K562 (cell line): ENCODE data around the gene TMED4. TPM values are rescaled to one million over a fixed set of nuclear protein-coding genes. Genes with fewer than 3 reads are reported as not detected.

Experiments used
- BRCA1 ChIP-seq, 2 experiments: fragments of 450-650 bp in 1 of 2; sonication (generic) in 1 of 2; formaldehyde crosslinking in 1 of 2; IDR thresholded peaks; 2 replicates each; pipeline versions ENCODE4 v1.5.0 to v1.6.1; 2017 to 2020; ENCODE audit warnings: mild to moderate bottlenecking in 1 of 2, missing genetic modification reagents in 1 of 2
- CREBBP ChIP-seq: IDR thresholded peaks from one replicate; pipeline ENCODE4 v1.6.1; 2012; ENCODE audit warnings: low read depth, mild to moderate bottlenecking, control low read depth, inconsistent platforms, low read length
- ERF ChIP-seq: fragments of 450-650 bp; formaldehyde crosslinking; IDR thresholded peaks from 2 replicates; pipeline ENCODE4 v1.4.0; 2020; ENCODE audit warnings: mild to moderate bottlenecking, mixed read lengths
- ID3 ChIP-seq, 2 experiments: fragments of 250-450 bp in 1 of 2; fragments of 450-650 bp in 1 of 2; sonication (Bioruptor Pico) in 1 of 2; IDR thresholded peaks; 2 replicates each; pipeline versions ENCODE4 v1.6.1 to v1.8.0; 2016 to 2021; ENCODE audit warnings: mild to moderate bottlenecking in 2 of 2, moderate library complexity in 2 of 2, missing compliant biosample characterization in 1 of 2, missing genetic modification characterization in 1 of 2
- NCOA2 ChIP-seq, 2 experiments: fragments of 450-650 bp; IDR thresholded peaks; 2 replicates each; pipeline ENCODE4 v1.6.1; 2018; ENCODE audit warnings: mild to moderate bottlenecking in 2 of 2, moderate library complexity in 1 of 2; ENCODE audit not compliant: partially characterized antibody in 2 of 2
- POLR2G ChIP-seq: fragments of 200-400 bp; formaldehyde crosslinking; IDR thresholded peaks from 2 replicates; pipeline ENCODE4 v1.6.1; 2017; ENCODE audit warnings: low read depth, mild to moderate bottlenecking, antibody characterized with exemption, low read length, moderate library complexity
- PRMT5 ChIP-seq: sonication (generic); formaldehyde crosslinking; IDR thresholded peaks from 2 replicates; pipeline ENCODE4 v1.5.0; 2020; ENCODE audit warnings: missing genetic modification reagents
- PTTG1 ChIP-seq: fragments of 450-650 bp; IDR thresholded peaks from 2 replicates; pipeline ENCODE4 v1.6.1; 2016; ENCODE audit warnings: low read depth, mild to moderate bottlenecking, missing genetic modification characterization, missing compliant biosample characterization
- ZBTB8A ChIP-seq: fragments of 450-650 bp; IDR thresholded peaks from 2 replicates; pipeline ENCODE4 v1.6.1; 2018; ENCODE audit warnings: mild to moderate bottlenecking, moderate library complexity; ENCODE audit not compliant: partially characterized antibody
- ZNF263 ChIP-seq: sonication (generic); formaldehyde crosslinking; IDR thresholded peaks from 2 replicates; pipeline ENCODE4 v1.8.0; 2022; ENCODE audit warnings: mild to moderate bottlenecking, missing genetic modification reagents, borderline replicate concordance
- ZNF282 ChIP-seq: sonication (generic); formaldehyde crosslinking; IDR thresholded peaks from 2 replicates; pipeline ENCODE4 v1.8.1; 2023; ENCODE audit warnings: missing genetic modification reagents
- polyA plus RNA-seq, 8 experiments: library from polyadenylated mRNA; depleted of rRNA in 4 of 8; stranded (reverse) in 5 of 8; unstranded in 3 of 8; fragments of >200 nt; fragmentation: Nextera tagmentation in 2 of 8; fragmentation: Illumina TruSeq in 1 of 8; extraction: Ambion mirVana in 2 of 8; extraction: Trizol in 1 of 8; gene quantifications; 2 replicates each; pipeline versions ENCODE4 v1.2.1 to v1.2.3, GENCODE V29; 2011 to 2014; ENCODE audit warnings: inconsistent platforms in 1 of 8, missing spikeins in 1 of 8
- total RNA-seq, 7 experiments: library from RNA; depleted of rRNA in 6 of 7; stranded (reverse); fragments of >200 nt in 6 of 7; fragmentation: Illumina TruSeq in 2 of 7; extraction: Trizol in 2 of 7; gene quantifications; 2 replicates each; pipeline versions ENCODE4 v1.2.1 to v1.2.3, GENCODE V29; 2011 to 2021; ENCODE audit warnings: low replicate concordance in 1 of 7
- TF ChIP-seq, protein P1 (sequence below), 3 experiments: IDR thresholded peaks in 2 of 3; conservative IDR thresholded peaks in 1 of 3; 2 replicates each; pipeline ENCODE4 v1.5.1; 2011 to 2012; ENCODE audit warnings: low read length in 3 of 3, mild to moderate bottlenecking in 3 of 3, control low read depth in 2 of 3, improper control_type of control experiment in 1 of 3, inconsistent platforms in 1 of 3, low read depth in 1 of 3, mixed read lengths in 1 of 3, moderate library complexity in 1 of 3; ENCODE audit not compliant: insufficient read depth in 2 of 3
- TF ChIP-seq, protein P2 (sequence below): fragments of 250-450 bp; sonication (Bioruptor Pico); IDR thresholded peaks from 2 replicates; pipeline ENCODE4 v1.8.0; 2021; ENCODE audit warnings: moderate library complexity, mild to moderate bottlenecking, inconsistent platforms
- TF ChIP-seq, protein P3 (sequence below): fragments of 450-650 bp; formaldehyde crosslinking; IDR thresholded peaks from 2 replicates; pipeline ENCODE4 v1.4.0; 2020; ENCODE audit warnings: mild to moderate bottlenecking, mixed read lengths
- TF ChIP-seq, protein P4 (sequence below): fragments of 450-650 bp; IDR thresholded peaks from one replicate; pipeline ENCODE4 v1.6.1; 2018; ENCODE audit warnings: mild to moderate bottlenecking, moderate library complexity; ENCODE audit not compliant: partially characterized antibody
- TF ChIP-seq, protein P5 (sequence below): fragments of 450-650 bp; IDR thresholded peaks from 2 replicates; pipeline ENCODE4 v1.6.1; 2014; ENCODE audit warnings: low read depth, mild to moderate bottlenecking, moderate library complexity, borderline replicate concordance

TMED4 gene
- total and polyA plus RNA-seq, 9 of the 15 experiments (the other 6 are each of a cell fraction or from before 2014, with no cell fraction given): 20.3 to 64.0 (median 42.1) TPM

DNA sequence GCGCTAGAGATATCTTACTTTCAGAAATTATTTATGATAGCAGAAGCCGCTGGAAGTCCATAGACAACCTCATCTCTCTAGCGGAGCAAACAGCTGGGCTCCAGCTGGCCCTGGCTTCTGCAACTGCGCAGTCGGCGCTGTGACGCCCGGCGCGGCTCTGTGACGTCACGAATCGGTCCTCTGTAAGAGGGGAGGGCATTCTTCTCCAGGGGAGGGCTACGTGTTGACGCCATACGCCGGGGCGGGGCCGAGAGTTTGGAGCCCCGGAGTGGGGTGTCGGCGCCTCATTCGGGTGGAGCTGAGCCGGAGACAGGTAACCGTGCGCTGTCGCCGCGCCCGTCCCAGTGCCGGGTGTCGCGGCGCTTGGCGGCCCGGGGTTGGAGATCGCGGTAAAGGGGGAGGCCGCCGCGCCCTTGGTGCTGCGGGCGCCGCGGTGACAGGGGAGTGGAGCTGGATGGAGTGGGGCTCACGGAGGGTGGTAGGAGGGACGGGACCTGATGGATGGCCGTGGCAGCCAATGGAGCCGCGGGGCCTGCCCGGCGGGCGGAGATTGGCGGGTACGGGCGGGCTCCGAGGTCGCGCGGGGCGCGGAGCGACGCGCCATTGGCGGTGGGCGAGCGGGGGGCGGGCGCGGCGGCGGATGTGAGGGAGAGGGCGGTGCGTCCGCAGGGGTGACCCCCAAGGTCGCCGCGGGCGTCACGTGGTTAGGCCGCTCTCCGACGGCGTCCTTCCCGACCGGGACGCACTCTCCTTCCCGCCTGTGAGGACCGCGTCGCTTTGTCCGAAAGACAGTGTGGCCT lies 24.5 kb upstream of the TMED4 start, which contains the start of gene OGDH (continued):
- TF ChIP-seq PRMT5 (no peak), ZNF282 (CRISPR knock-in tag) (no peak), ERF (CRISPR knock-in tag) (no peak), PTTG1 (tag) (no peak), BRCA1 (IDR thresholded peaks at IDR 0.05) (no peak), BRCA1 (CRISPR knock-in tag; IDR thresholded peaks at IDR 0.05) (no peak), ID3 (CRISPR knock-in tag; IDR thresholded peaks at IDR 0.05) (no peak), ID3 (tag; IDR thresholded peaks at IDR 0.05) (no peak), ZBTB8A (no peak), ZNF263 (CRISPR knock-in tag) (no peak; the same call in 1 of the 2 replicates), CREBBP (no peak), POLR2G (peak; percentile 98), NCOA2 (IDR thresholded peaks at IDR 0.05; ENCODE audit: partially characterized antibody in 2 of 2) (no peak)
- TF ChIP-seq, protein P1, sequence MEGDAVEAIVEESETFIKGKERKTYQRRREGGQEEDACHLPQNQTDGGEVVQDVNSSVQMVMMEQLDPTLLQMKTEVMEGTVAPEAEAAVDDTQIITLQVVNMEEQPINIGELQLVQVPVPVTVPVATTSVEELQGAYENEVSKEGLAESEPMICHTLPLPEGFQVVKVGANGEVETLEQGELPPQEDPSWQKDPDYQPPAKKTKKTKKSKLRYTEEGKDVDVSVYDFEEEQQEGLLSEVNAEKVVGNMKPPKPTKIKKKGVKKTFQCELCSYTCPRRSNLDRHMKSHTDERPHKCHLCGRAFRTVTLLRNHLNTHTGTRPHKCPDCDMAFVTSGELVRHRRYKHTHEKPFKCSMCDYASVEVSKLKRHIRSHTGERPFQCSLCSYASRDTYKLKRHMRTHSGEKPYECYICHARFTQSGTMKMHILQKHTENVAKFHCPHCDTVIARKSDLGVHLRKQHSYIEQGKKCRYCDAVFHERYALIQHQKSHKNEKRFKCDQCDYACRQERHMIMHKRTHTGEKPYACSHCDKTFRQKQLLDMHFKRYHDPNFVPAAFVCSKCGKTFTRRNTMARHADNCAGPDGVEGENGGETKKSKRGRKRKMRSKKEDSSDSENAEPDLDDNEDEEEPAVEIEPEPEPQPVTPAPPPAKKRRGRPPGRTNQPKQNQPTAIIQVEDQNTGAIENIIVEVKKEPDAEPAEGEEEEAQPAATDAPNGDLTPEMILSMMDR (IDR thresholded peaks at IDR 0.05 in 2 of 3, conservative IDR thresholded peaks at IDR 0.05 in 1 of 3; ENCODE audit: insufficient read depth in 2 of 3, low read depth in 1 of 3, low read length in 3 of 3): no peak
- TF ChIP-seq, protein P2, sequence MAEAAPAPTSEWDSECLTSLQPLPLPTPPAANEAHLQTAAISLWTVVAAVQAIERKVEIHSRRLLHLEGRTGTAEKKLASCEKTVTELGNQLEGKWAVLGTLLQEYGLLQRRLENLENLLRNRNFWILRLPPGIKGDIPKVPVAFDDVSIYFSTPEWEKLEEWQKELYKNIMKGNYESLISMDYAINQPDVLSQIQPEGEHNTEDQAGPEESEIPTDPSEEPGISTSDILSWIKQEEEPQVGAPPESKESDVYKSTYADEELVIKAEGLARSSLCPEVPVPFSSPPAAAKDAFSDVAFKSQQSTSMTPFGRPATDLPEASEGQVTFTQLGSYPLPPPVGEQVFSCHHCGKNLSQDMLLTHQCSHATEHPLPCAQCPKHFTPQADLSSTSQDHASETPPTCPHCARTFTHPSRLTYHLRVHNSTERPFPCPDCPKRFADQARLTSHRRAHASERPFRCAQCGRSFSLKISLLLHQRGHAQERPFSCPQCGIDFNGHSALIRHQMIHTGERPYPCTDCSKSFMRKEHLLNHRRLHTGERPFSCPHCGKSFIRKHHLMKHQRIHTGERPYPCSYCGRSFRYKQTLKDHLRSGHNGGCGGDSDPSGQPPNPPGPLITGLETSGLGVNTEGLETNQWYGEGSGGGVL (CRISPR knock-in tag): no peak
- TF ChIP-seq, protein P3, sequence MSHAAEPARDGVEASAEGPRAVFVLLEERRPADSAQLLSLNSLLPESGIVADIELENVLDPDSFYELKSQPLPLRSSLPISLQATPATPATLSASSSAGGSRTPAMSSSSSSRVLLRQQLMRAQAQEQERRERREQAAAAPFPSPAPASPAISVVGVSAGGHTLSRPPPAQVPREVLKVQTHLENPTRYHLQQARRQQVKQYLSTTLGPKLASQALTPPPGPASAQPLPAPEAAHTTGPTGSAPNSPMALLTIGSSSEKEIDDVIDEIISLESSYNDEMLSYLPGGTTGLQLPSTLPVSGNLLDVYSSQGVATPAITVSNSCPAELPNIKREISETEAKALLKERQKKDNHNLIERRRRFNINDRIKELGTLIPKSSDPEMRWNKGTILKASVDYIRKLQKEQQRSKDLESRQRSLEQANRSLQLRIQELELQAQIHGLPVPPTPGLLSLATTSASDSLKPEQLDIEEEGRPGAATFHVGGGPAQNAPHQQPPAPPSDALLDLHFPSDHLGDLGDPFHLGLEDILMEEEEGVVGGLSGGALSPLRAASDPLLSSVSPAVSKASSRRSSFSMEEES (CRISPR knock-in tag): peak; percentile 98
- TF ChIP-seq, protein P4, sequence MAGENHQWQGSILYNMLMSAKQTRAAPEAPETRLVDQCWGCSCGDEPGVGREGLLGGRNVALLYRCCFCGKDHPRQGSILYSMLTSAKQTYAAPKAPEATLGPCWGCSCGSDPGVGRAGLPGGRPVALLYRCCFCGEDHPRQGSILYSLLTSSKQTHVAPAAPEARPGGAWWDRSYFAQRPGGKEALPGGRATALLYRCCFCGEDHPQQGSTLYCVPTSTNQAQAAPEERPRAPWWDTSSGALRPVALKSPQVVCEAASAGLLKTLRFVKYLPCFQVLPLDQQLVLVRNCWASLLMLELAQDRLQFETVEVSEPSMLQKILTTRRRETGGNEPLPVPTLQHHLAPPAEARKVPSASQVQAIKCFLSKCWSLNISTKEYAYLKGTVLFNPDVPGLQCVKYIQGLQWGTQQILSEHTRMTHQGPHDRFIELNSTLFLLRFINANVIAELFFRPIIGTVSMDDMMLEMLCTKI: no peak
- TF ChIP-seq, protein P5, sequence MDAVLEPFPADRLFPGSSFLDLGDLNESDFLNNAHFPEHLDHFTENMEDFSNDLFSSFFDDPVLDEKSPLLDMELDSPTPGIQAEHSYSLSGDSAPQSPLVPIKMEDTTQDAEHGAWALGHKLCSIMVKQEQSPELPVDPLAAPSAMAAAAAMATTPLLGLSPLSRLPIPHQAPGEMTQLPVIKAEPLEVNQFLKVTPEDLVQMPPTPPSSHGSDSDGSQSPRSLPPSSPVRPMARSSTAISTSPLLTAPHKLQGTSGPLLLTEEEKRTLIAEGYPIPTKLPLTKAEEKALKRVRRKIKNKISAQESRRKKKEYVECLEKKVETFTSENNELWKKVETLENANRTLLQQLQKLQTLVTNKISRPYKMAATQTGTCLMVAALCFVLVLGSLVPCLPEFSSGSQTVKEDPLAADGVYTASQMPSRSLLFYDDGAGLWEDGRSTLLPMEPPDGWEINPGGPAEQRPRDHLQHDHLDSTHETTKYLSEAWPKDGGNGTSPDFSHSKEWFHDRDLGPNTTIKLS: 0 out of 2 replicates have a peak, but pooled peaks have one; percentile 44
